Ascending aorta (tissue), 2 donors: ENCODE data around the gene AVPI1. TPM values are rescaled to one million over a fixed set of nuclear protein-coding genes. Genes with fewer than 3 reads are reported as not detected.
"Not testable (repeated sequence)": the region's sequence is repeated elsewhere in the genome, so short reads cannot be mapped to it uniquely, and the experiment has no call there.

ENCODE experiments used
- DNase-seq, 2 donors: peaks; one replicate each; pipeline ENCODE4 v3.0.0-alpha.2; 2019; ENCODE audit warnings: low spot score in 2 of 2
- H3K27ac ChIP-seq, 2 donors: fragments of 200-600 bp; sonication (generic); one replicate each; pipeline ENCODE4 v1.5.1; 2016 to 2017; ENCODE audit warnings: mild to moderate bottlenecking in 1 of 2
- H3K27me3 ChIP-seq: fragments of 200-600 bp; sonication (generic); one replicate; pipeline ENCODE4 v1.5.1; 2017
- H3K36me3 ChIP-seq, 2 donors: fragments of 200-600 bp; sonication (generic); one replicate each; pipeline ENCODE4 v1.5.1; 2016
- H3K4me1 ChIP-seq, 2 donors: fragments of 200-600 bp; sonication (generic); one replicate each; pipeline ENCODE4 v1.5.1; 2016 to 2017; ENCODE audit warnings: mild to moderate bottlenecking in 1 of 2
- H3K4me3 ChIP-seq, 2 donors: fragments of 200-600 bp; sonication (generic); one replicate each; pipeline ENCODE4 v1.5.1; 2016 to 2017; ENCODE audit warnings: mild to moderate bottlenecking in 1 of 2
- H3K9me3 ChIP-seq, 2 donors: fragments of 200-600 bp; sonication (generic); one replicate each; pipeline ENCODE4 v1.5.1; 2016
- CTCF ChIP-seq, 3 experiments: fragments of 200-600 bp in 2 of 3; fragments of 450-650 bp in 1 of 3; sonication (generic) in 2 of 3; IDR thresholded peaks; one replicate each; pipeline ENCODE4 v1.5.1; 2016 to 2019; ENCODE audit warnings: antibody characterized with exemption in 3 of 3, mild to moderate bottlenecking in 1 of 3, moderate library complexity in 1 of 3
- intact Hi-C: fragments of 100-400 bp; cut with DNase I; formaldehyde crosslinking; loops from one replicate; pipeline ENCODE4 v1.15.1; 2023
- total RNA-seq: library from RNA; depleted of rRNA; stranded (reverse); fragments of >200 nt; gene quantifications from one replicate; pipeline ENCODE4 v1.1.0, GENCODE V29; 2016

The AVPI1 gene
- total RNA-seq, 1 donor from 2014 or later = 23.7 TPM

- H3K4me1 ChIP-seq = peaks cover 0 to 13% of the 10 kb centered on the region in 2 donors
- peaks cover 10 to 20% of the 10 kb centered on the region in 2 donors for H3K36me3 ChIP-seq
- peak overlapping the region; percentile 80 to 93 for H3K27ac ChIP-seq
- H3K27me3 ChIP-seq = no peaks in the 10 kb centered on the region
- intact Hi-C loops = loop anchor here (1.0 to 10.0 kb wide), 3 partner anchors 46 to 616 kb away; partner anchors contain the start of gene AVPI1
- peak in 1 of 2 donors; percentile 69 for DNase-seq
- H3K9me3 ChIP-seq = no peaks in the 10 kb centered on the region
- no peak for TF ChIP-seq CTCF (IDR thresholded peaks at IDR 0.05)
- peak overlapping the region; percentile 87 to 96 for H3K4me3 ChIP-seq
Observed at GRCh38 chr10:97640868-97641811, 45.9 kb downstream of the AVPI1 start.

GRCh38 chr10:97640174-97640867, 46.7 kb downstream of the AVPI1 start, which contains the start of gene PI4K2A:
Gene PI4K2A (plus strand): TSS chr10:97640671. CDS start chr10:97640743, 72 bp downstream.
- intact Hi-C loops = loop anchor here (1.0 to 10.0 kb wide), 3 partner anchors 46 to 616 kb away; partner anchors contain the start of gene AVPI1
- no peaks in the 10 kb centered on the region for H3K9me3 ChIP-seq
- DNase-seq = peak; percentile 97 to 99
- H3K36me3 ChIP-seq = peaks cover 10 to 16% of the 10 kb centered on the region in 2 donors
- TF ChIP-seq CTCF (IDR thresholded peaks at IDR 0.05) = no peak
- peak within 1 kb of the TSS; percentile 80 to 93 for H3K27ac ChIP-seq
- no peaks in the 10 kb centered on the region for H3K27me3 ChIP-seq
- peak within 1 kb of the TSS; percentile 87 to 96 for H3K4me3 ChIP-seq
- peaks cover 0 to 13% of the 10 kb centered on the region in 2 donors for H3K4me1 ChIP-seq

GRCh38 chr10:97639090-97639489, 48.0 kb downstream of the AVPI1 start:
- DNase-seq, H3K36me3 ChIP-seq, H3K27me3 ChIP-seq, H3K9me3 ChIP-seq, intact Hi-C loops, H3K4me3 ChIP-seq, H3K27ac ChIP-seq: not testable (repeated sequence)
- peaks cover 0 to 13% of the 10 kb centered on the region in 2 donors for H3K4me1 ChIP-seq

GRCh38 chr10:97635577-97635976, 51.5 kb downstream of the AVPI1 start:
- Histone ChIP-seq H3K36me3 (no peaks in the 10 kb centered on the region), H3K27ac (no peak overlapping the region), H3K4me1 (peaks cover 0 to 3% of the 10 kb centered on the region in 2 donors), H3K9me3 (no peaks in the 10 kb centered on the region), H3K27me3 (no peaks in the 10 kb centered on the region), H3K4me3 (no peak overlapping the region)
- intact Hi-C loops = no loop called here
- DNase-seq = no peak
- TF ChIP-seq CTCF (IDR thresholded peaks at IDR 0.05) = no peak

GRCh38 chr10:97633921-97634320, 53.1 kb downstream of the AVPI1 start:
- Histone ChIP-seq H3K4me3 (peak overlapping the region; percentile 73 to 74), H3K27ac (no peak overlapping the region), H3K9me3 (no peaks in the 10 kb centered on the region), H3K4me1 (peaks cover 0 to 3% of the 10 kb centered on the region in 2 donors), H3K27me3 (no peaks in the 10 kb centered on the region), H3K36me3 (no peaks in the 10 kb centered on the region)
- TF ChIP-seq CTCF (IDR thresholded peaks at IDR 0.05) = no peak
- DNase-seq = no peak
- intact Hi-C loops = loop anchor here (1.0 to 5.0 kb wide), 2 partner anchors 136 to 207 kb away; partner anchors contain the start of genes MMS19, PGAM1 and UBTD1
